Measurements from ENCODE around the gene STK32B.
"Not testable (repeated sequence)": the region's sequence is repeated elsewhere in the genome, so short reads cannot be mapped to it uniquely, and the experiment has no call there.

STK32B gene

DNA sequence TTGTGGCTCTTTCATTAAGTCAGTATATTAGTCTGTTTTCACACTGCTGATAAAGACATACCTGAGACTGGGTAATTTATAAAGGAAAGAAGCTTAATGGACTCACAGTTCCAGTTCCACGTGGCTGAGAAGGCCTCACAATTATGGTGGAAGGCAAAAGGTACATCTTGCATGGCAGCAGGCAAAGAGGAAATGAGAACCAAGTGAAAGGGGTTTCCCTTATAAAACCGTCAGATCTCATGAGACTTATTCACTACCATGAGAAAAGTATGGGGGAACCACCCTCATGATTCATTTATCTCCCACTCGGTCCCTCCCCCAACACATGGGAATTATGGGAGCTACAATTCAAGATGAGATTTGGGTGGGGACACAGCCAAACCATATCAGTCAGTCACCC lies 15.7 kb downstream of the STK32B start:
- not testable (repeated sequence) for H3K9ac ChIP-seq (ENCODE audit: low read length in 2 of 2); H3K9me3 ChIP-seq (ENCODE audit: control insufficient read depth in 2 of 2, low read length in 2 of 2); H3K36me3 ChIP-seq (ENCODE audit: control insufficient read depth in 2 of 2, insufficient read depth in 2 of 2, low read length in 2 of 2); H3K4me3 ChIP-seq (ENCODE audit: low read length in 2 of 2); H3K27ac ChIP-seq (ENCODE audit: low read length); H3K4me1 ChIP-seq (ENCODE audit: control insufficient read depth, insufficient read depth, low read length); H3K27me3 ChIP-seq (ENCODE audit: control insufficient read depth in 1 of 2, insufficient read depth in 2 of 2, low read length in 2 of 2)

- no peaks in the 10 kb centered on the region for H3K9me3 ChIP-seq (ENCODE audit: control insufficient read depth in 2 of 2, low read length in 2 of 2)
- no peak overlapping the region for H3K27ac ChIP-seq (ENCODE audit: low read length)
- H3K9ac ChIP-seq (ENCODE audit: low read length in 2 of 2) = no peak overlapping the region
- H3K27me3 ChIP-seq (ENCODE audit: control insufficient read depth in 1 of 2, insufficient read depth in 2 of 2, low read length in 2 of 2) = no peaks in the 10 kb centered on the region
- no peaks in the 10 kb centered on the region for H3K4me1 ChIP-seq (ENCODE audit: control insufficient read depth, insufficient read depth, low read length)
- no peaks in the 10 kb centered on the region for H3K36me3 ChIP-seq (ENCODE audit: control insufficient read depth in 2 of 2, insufficient read depth in 2 of 2, low read length in 2 of 2)
- no peak overlapping the region for H3K4me3 ChIP-seq (ENCODE audit: low read length in 2 of 2)
These were observed 16.6 kb downstream of the STK32B start for GRCh38 chr4:5067908-5068307.

DNA sequence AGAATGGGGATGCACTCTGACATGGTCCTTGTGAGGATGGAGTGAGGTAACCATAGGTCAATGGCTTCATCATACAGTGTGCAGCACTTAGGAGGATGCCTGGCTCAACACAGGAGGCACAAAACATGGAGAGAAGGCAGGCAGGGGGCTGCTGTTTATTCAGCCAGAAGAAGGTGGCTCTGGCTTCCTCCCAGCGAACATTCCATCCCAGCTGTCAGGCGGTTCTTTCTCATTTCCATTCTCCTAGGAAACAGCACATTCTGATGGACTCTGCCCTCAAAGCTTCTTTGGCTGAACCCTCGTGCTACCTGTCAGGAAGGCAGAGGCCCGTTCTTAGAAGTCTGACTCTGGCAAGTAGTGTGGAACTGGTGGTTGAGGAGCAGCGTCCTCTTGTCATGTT lies 18.6 kb downstream of the STK32B start:
- Histone ChIP-seq H3K27ac (ENCODE audit: low read length) (no peak overlapping the region), H3K4me3 (ENCODE audit: low read length in 2 of 2) (no peak overlapping the region), H3K36me3 (ENCODE audit: control insufficient read depth in 2 of 2, insufficient read depth in 2 of 2, low read length in 2 of 2) (no peaks in the 10 kb centered on the region), H3K9ac (ENCODE audit: low read length in 2 of 2) (no peak overlapping the region), H3K4me1 (ENCODE audit: control insufficient read depth, insufficient read depth, low read length) (no peaks in the 10 kb centered on the region), H3K27me3 (ENCODE audit: control insufficient read depth in 1 of 2, insufficient read depth in 2 of 2, low read length in 2 of 2) (no peaks in the 10 kb centered on the region), H3K9me3 (ENCODE audit: control insufficient read depth in 2 of 2, low read length in 2 of 2) (no peaks in the 10 kb centered on the region)

GRCh38 chr4:5072948-5073347 lies 21.7 kb downstream of the STK32B start:
- Histone ChIP-seq H3K4me3 (ENCODE audit: low read length in 2 of 2) (no peak overlapping the region), H3K9ac (ENCODE audit: low read length in 2 of 2) (no peak overlapping the region), H3K27ac (ENCODE audit: low read length) (no peak overlapping the region), H3K4me1 (ENCODE audit: control insufficient read depth, insufficient read depth, low read length) (no peaks in the 10 kb centered on the region), H3K27me3 (ENCODE audit: control insufficient read depth in 1 of 2, insufficient read depth in 2 of 2, low read length in 2 of 2) (no peaks in the 10 kb centered on the region), H3K9me3 (ENCODE audit: control insufficient read depth in 2 of 2, low read length in 2 of 2) (no peaks in the 10 kb centered on the region), H3K36me3 (ENCODE audit: control insufficient read depth in 2 of 2, insufficient read depth in 2 of 2, low read length in 2 of 2) (no peaks in the 10 kb centered on the region)

DNA sequence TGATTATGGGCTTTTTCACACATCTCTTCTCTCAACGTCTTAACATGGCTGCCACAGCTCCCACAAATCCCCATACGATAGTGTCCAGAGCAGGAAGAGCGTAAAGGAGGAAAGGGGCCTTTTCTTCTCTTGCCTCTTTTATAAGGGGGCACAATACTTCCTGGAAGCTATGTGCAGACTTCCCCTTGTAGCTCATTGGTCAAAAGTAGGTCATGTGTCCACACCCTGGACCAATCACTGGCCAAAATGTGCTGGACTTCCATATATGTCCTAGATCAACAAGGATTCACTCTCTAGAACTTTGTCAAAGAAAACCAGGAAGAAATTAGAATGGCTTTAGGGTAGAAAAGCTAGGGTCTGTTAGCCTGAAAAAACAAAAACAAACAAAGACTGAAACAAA lies 26.7 kb downstream of the STK32B start:
- H3K27me3 ChIP-seq (ENCODE audit: control insufficient read depth in 1 of 2, insufficient read depth in 2 of 2, low read length in 2 of 2) = no peaks in the 10 kb centered on the region
- no peak overlapping the region for H3K9ac ChIP-seq (ENCODE audit: low read length in 2 of 2)
- no peak overlapping the region for H3K27ac ChIP-seq (ENCODE audit: low read length)
- H3K4me3 ChIP-seq (ENCODE audit: low read length in 2 of 2) = no peak overlapping the region
- no peaks in the 10 kb centered on the region for H3K36me3 ChIP-seq (ENCODE audit: control insufficient read depth in 2 of 2, insufficient read depth in 2 of 2, low read length in 2 of 2)
- peaks cover 5% of the 10 kb centered on the region in 2 donors for H3K9me3 ChIP-seq (ENCODE audit: control insufficient read depth in 2 of 2, low read length in 2 of 2)
- no peaks in the 10 kb centered on the region for H3K4me1 ChIP-seq (ENCODE audit: control insufficient read depth, insufficient read depth, low read length)

DNA sequence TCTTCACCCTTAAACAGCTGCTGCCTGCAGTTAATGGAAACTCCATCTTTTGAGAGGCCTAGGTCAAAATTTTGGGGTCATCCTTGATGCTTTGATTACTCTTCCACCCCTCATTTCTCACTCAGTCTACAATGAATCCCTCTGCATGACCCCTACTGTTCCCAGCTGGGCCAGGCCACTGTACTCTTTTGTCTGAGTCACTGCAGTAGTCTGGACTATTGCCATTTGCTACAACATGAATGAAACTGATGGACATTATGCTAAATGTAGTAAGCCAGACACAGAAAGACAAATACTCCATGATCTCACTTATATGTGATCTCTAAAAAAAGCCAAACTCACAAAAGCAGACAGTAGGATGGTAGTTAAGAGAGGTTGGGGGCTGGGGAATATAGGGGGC lies 28.3 kb downstream of the STK32B start:
- H3K4me1 ChIP-seq (ENCODE audit: control insufficient read depth, insufficient read depth, low read length) = no peaks in the 10 kb centered on the region
- peaks cover 5% of the 10 kb centered on the region in 2 donors for H3K9me3 ChIP-seq (ENCODE audit: control insufficient read depth in 2 of 2, low read length in 2 of 2)
- no peak overlapping the region for H3K9ac ChIP-seq (ENCODE audit: low read length in 2 of 2)
- no peaks in the 10 kb centered on the region for H3K36me3 ChIP-seq (ENCODE audit: control insufficient read depth in 2 of 2, insufficient read depth in 2 of 2, low read length in 2 of 2)
- H3K27me3 ChIP-seq (ENCODE audit: control insufficient read depth in 1 of 2, insufficient read depth in 2 of 2, low read length in 2 of 2) = no peaks in the 10 kb centered on the region
- no peak overlapping the region for H3K4me3 ChIP-seq (ENCODE audit: low read length in 2 of 2)
- H3K27ac ChIP-seq (ENCODE audit: low read length) = no peak overlapping the region

- Histone ChIP-seq H3K4me1 (ENCODE audit: control insufficient read depth, insufficient read depth, low read length) (no peaks in the 10 kb centered on the region), H3K27ac (ENCODE audit: low read length) (no peak overlapping the region), H3K4me3 (ENCODE audit: low read length in 2 of 2) (no peak overlapping the region), H3K27me3 (ENCODE audit: control insufficient read depth in 1 of 2, insufficient read depth in 2 of 2, low read length in 2 of 2) (no peaks in the 10 kb centered on the region), H3K9me3 (ENCODE audit: control insufficient read depth in 2 of 2, low read length in 2 of 2) (peaks cover 7 to 9% of the 10 kb centered on the region in 2 donors), H3K36me3 (ENCODE audit: control insufficient read depth in 2 of 2, insufficient read depth in 2 of 2, low read length in 2 of 2) (no peaks in the 10 kb centered on the region), H3K9ac (ENCODE audit: low read length in 2 of 2) (no peak overlapping the region)
These were observed 30.2 kb downstream of the STK32B start for GRCh38 chr4:5081441-5081999.

- Histone ChIP-seq H3K4me1 (ENCODE audit: control insufficient read depth, insufficient read depth, low read length) (no peaks in the 10 kb centered on the region), H3K9me3 (ENCODE audit: control insufficient read depth in 2 of 2, low read length in 2 of 2) (peaks cover 7 to 9% of the 10 kb centered on the region in 2 donors), H3K27ac (ENCODE audit: low read length) (no peak overlapping the region), H3K4me3 (ENCODE audit: low read length in 2 of 2) (no peak overlapping the region), H3K9ac (ENCODE audit: low read length in 2 of 2) (no peak overlapping the region), H3K27me3 (ENCODE audit: control insufficient read depth in 1 of 2, insufficient read depth in 2 of 2, low read length in 2 of 2) (no peaks in the 10 kb centered on the region), H3K36me3 (ENCODE audit: control insufficient read depth in 2 of 2, insufficient read depth in 2 of 2, low read length in 2 of 2) (no peaks in the 10 kb centered on the region)
These were observed 31.1 kb downstream of the STK32B start for GRCh38 chr4:5082376-5082775.

GRCh38 chr4:5084911-5085475 lies 33.7 kb downstream of the STK32B start:
- Histone ChIP-seq H3K36me3 (ENCODE audit: control insufficient read depth in 2 of 2, insufficient read depth in 2 of 2, low read length in 2 of 2) (no peaks in the 10 kb centered on the region), H3K4me1 (ENCODE audit: control insufficient read depth, insufficient read depth, low read length) (no peaks in the 10 kb centered on the region), H3K9me3 (ENCODE audit: control insufficient read depth in 2 of 2, low read length in 2 of 2) (peaks cover 7 to 9% of the 10 kb centered on the region in 2 donors), H3K4me3 (ENCODE audit: low read length in 2 of 2) (no peak overlapping the region), H3K9ac (ENCODE audit: low read length in 2 of 2) (no peak overlapping the region), H3K27ac (ENCODE audit: low read length) (no peak overlapping the region), H3K27me3 (ENCODE audit: control insufficient read depth in 1 of 2, insufficient read depth in 2 of 2, low read length in 2 of 2) (no peaks in the 10 kb centered on the region)

DNA sequence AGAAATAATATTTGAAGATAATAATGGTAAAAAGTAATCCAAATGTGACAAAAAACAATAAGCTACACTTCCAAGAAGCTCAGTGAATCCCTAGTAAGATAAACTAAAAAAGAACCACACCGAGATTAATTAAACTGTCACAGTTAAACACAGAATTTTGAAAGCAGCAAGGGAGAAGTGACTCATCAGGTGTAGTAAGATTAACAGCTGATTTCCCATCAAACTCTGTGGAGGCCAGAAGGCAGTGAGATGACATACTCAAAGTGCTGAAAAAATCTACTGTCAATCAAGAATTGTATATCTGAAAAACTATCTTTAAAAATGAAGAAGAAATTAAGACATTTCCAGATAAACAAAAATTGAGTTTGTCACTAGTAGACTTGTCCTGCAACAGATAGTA lies 35.3 kb downstream of the STK32B start:
- H3K9me3 ChIP-seq (ENCODE audit: control insufficient read depth in 2 of 2, low read length in 2 of 2) = peaks cover 7 to 9% of the 10 kb centered on the region in 2 donors
- H3K4me1 ChIP-seq (ENCODE audit: control insufficient read depth, insufficient read depth, low read length) = no peaks in the 10 kb centered on the region
- no peak overlapping the region for H3K27ac ChIP-seq (ENCODE audit: low read length)
- H3K4me3 ChIP-seq (ENCODE audit: low read length in 2 of 2) = no peak overlapping the region
- no peaks in the 10 kb centered on the region for H3K36me3 ChIP-seq (ENCODE audit: control insufficient read depth in 2 of 2, insufficient read depth in 2 of 2, low read length in 2 of 2)
- no peaks in the 10 kb centered on the region for H3K27me3 ChIP-seq (ENCODE audit: control insufficient read depth in 1 of 2, insufficient read depth in 2 of 2, low read length in 2 of 2)
- no peak overlapping the region for H3K9ac ChIP-seq (ENCODE audit: low read length in 2 of 2)

DNA sequence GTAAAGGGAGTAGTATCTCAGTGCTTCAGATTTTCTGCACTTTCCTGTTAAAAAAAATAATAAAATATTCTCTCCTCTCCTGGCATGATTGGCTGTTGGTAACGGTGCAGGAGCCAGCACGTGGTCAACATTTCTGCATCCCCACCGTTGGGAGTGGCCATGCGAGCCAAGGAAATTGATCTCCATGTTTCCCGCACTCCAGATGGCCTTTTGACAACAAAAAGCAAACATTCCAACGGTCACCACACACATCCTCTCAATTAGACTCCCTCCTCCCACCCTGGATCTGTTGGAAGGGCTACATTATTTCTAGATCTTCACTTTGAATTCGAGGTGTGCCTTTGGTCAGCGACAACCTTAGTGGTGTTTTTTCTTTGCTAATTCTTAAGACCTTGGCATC lies 45.0 kb downstream of the STK32B start:
- Histone ChIP-seq H3K9ac (ENCODE audit: low read length in 2 of 2) (no peak overlapping the region), H3K36me3 (ENCODE audit: control insufficient read depth in 2 of 2, insufficient read depth in 2 of 2, low read length in 2 of 2) (no peaks in the 10 kb centered on the region), H3K27me3 (ENCODE audit: control insufficient read depth in 1 of 2, insufficient read depth in 2 of 2, low read length in 2 of 2) (no peaks in the 10 kb centered on the region), H3K4me1 (ENCODE audit: control insufficient read depth, insufficient read depth, low read length) (no peaks in the 10 kb centered on the region), H3K4me3 (ENCODE audit: low read length in 2 of 2) (no peak overlapping the region), H3K27ac (ENCODE audit: low read length) (no peak overlapping the region), H3K9me3 (ENCODE audit: control insufficient read depth in 2 of 2, low read length in 2 of 2) (no peaks in the 10 kb centered on the region)

Measured in stomach smooth muscle (tissue), 2 donors.